ENCODE results near the gene DSCAM.
A peak's percentile ranks its signal among the peaks of the same experiment; 100 is the strongest.
"Not testable (repeated sequence)": the region's sequence is repeated elsewhere in the genome, so short reads cannot be mapped to it uniquely, and the experiment has no call there.

Gene DSCAM

GRCh38 chr21:40054403-40054802, 792.6 kb downstream of the DSCAM start:
- no peak for DNase-seq
- ATAC-seq, result no peak
- H3K9me3 Mint-ChIP-seq, result peaks cover 0 to 7% of the 10 kb centered on the region in 2 donors
- no peak overlapping the region for H3K27ac Mint-ChIP-seq
- H3K4me3 Mint-ChIP-seq, result no peak overlapping the region
- H3K27me3 Mint-ChIP-seq, result no peaks in the 10 kb centered on the region
- no peaks in the 10 kb centered on the region for H3K4me1 Mint-ChIP-seq

DNA sequence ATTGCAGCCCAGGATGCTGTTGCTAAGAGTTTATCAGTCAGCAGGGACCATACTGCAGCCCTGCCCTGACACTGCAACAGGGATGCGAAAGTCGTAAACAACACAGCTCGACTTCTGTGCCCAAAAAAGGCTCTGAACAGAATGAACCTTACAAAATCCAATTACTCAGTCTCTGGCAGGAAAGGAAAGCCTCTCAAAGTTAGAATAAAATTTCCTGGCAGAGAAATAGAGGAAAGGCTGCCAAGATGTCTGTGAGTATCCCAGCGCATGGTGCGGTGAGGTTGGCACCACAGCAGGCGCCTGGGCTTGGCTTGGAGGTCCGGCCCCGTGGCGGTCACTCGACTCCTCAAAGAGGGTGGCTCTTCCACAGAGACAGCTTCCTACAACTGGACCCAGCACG, 794.0 kb downstream of the DSCAM start:
- Mint-ChIP-seq H3K27me3 (no peaks in the 10 kb centered on the region), H3K4me1 (no peaks in the 10 kb centered on the region), H3K27ac (no peak overlapping the region), H3K9me3 (peaks cover 0 to 3% of the 10 kb centered on the region in 2 donors), H3K4me3 (no peak overlapping the region)
- no peak for ATAC-seq
- DNase-seq, result no peak

DNA sequence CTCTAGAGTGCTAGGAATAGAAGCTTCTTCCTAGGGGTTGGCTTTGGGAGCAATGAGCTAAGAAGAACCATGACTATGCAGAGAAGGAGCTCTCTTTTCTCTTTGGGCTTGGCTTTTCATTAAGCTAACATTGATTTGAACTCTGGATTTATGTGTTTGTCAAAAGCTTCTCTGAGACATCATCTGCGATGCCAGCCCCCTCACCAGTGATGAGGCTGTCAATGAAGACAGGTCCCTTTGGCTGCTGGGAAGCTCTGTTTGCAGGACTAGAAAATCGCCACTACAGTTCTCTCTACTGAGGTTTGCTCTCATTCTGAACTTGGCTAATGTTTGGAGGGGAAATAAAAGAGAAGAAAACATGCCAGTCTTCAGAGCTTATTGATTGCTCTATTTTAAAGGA, 794.7 kb downstream of the DSCAM start:
- ATAC-seq, result no peak
- Mint-ChIP-seq H3K27me3 (no peaks in the 10 kb centered on the region), H3K27ac (no peak overlapping the region), H3K4me3 (no peak overlapping the region), H3K9me3 (no peaks in the 10 kb centered on the region), H3K4me1 (no peaks in the 10 kb centered on the region)
- no peak for DNase-seq

GRCh38 chr21:40051801-40052200, 795.2 kb downstream of the DSCAM start:
- Mint-ChIP-seq H3K27me3 (no peaks in the 10 kb centered on the region), H3K4me1 (no peaks in the 10 kb centered on the region), H3K9me3 (no peaks in the 10 kb centered on the region), H3K27ac (no peak overlapping the region), H3K4me3 (no peak overlapping the region)
- DNase-seq, result no peak
- no peak for ATAC-seq

- Mint-ChIP-seq H3K27ac (no peak overlapping the region), H3K4me1 (no peaks in the 10 kb centered on the region), H3K4me3 (no peak overlapping the region), H3K27me3 (no peaks in the 10 kb centered on the region), H3K9me3 (no peaks in the 10 kb centered on the region)
- ATAC-seq, result no peak
- no peak for DNase-seq
Observed at GRCh38 chr21:40049931-40050290, 797.0 kb downstream of the DSCAM start.

- H3K4me3 Mint-ChIP-seq, result no peak overlapping the region
- no peaks in the 10 kb centered on the region for H3K4me1 Mint-ChIP-seq
- no peaks in the 10 kb centered on the region for H3K9me3 Mint-ChIP-seq
- H3K27me3 Mint-ChIP-seq, result no peaks in the 10 kb centered on the region
- no peak for ATAC-seq
- DNase-seq, result no peak
- H3K27ac Mint-ChIP-seq, result no peak overlapping the region
Observed at GRCh38 chr21:40049031-40049930, 797.7 kb downstream of the DSCAM start.

DNA sequence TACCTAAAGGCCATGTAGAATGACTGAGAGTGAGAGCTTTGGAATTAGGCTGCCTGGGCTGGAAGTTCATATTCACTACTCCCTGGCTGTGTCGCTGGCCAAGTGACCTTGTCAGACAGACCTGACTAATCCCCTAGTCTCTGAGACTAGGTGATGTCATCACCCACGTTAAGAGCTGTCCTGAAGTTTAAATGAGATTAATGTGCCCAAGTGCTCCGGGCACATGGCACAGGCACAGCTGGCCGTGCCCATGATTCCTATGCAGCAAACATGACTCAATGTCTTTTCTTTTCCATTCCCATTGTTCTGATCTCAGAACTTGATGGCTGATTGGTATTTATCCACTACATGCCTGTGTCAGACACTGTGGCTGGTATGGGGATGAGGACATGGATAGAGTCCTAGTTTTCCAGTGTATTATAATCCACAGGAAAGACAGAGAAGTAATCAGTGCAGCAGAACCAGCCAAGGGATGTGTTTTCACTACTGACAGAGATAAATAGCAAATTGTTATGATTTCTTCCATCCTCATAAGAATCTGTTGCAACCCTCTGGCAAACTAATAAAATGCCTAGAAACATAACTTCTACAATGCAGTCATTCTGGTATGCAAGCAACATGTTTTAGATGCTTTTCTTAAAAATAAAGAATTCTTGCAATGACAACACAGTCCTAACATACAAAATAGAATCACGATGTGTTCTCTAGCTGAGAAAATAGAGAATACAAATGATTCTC, 798.8 kb downstream of the DSCAM start:
- no peak overlapping the region for H3K4me3 Mint-ChIP-seq
- H3K9me3 Mint-ChIP-seq, result no peaks in the 10 kb centered on the region
- H3K4me1 Mint-ChIP-seq, result no peaks in the 10 kb centered on the region
- no peak for ATAC-seq
- DNase-seq, result no peak
- no peaks in the 10 kb centered on the region for H3K27me3 Mint-ChIP-seq
- H3K27ac Mint-ChIP-seq, result no peak overlapping the region

DNA sequence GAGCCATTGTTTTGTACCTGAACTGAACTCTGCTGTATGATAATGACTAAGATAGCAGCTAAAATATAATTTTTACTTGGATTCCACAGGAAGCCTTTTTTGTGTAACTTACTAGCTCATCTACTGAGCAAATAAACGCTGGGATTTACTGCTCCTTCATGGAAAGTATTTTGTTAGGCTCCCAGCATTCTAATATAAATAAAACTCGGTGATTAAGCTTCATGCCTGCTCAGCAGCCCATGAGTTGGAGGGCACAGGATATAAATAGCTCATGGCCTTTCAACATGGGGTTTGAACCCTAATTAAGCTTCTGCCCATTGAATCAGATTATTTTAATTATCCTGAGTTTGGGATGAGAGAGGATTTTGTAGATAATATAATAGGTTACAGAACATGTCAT, 799.7 kb downstream of the DSCAM start:
- no peak for ATAC-seq
- no peaks in the 10 kb centered on the region for H3K9me3 Mint-ChIP-seq
- no peak for DNase-seq
- no peaks in the 10 kb centered on the region for H3K27me3 Mint-ChIP-seq
- H3K4me1 Mint-ChIP-seq, result no peaks in the 10 kb centered on the region
- no peak overlapping the region for H3K27ac Mint-ChIP-seq
- no peak overlapping the region for H3K4me3 Mint-ChIP-seq

DNA sequence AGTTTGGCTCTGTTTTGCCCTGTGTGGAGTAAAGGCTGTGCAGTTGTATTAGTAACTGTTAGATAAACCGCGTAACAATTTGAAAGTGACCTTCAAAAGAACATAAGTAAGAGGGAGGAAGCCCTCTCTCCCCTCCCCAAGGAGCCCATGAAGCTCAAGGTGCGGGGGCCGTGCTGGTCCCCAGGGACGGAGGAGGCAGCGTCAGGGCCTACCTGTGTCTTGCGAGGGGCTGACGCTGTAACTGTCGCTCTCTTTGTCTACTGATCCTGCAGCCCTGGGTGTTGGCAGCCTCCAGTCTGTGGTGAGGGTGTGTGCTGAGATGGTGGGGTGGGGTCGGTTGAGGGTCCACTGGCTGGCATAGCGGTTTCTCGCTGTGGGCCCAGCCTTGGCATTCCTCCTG, 803.1 kb downstream of the DSCAM start:
- ATAC-seq, result no peak
- H3K4me1 Mint-ChIP-seq, result no peaks in the 10 kb centered on the region
- H3K27ac Mint-ChIP-seq, result no peak overlapping the region
- peaks cover 0 to 4% of the 10 kb centered on the region in 2 donors for H3K9me3 Mint-ChIP-seq
- DNase-seq, result no peak
- H3K4me3 Mint-ChIP-seq, result no peak overlapping the region
- no peaks in the 10 kb centered on the region for H3K27me3 Mint-ChIP-seq

GRCh38 chr21:40043423-40043822, 803.5 kb downstream of the DSCAM start:
- Mint-ChIP-seq H3K4me3 (no peak overlapping the region), H3K27me3 (no peaks in the 10 kb centered on the region), H3K4me1 (no peaks in the 10 kb centered on the region), H3K27ac (no peak overlapping the region), H3K9me3 (peaks cover 0 to 4% of the 10 kb centered on the region in 2 donors)
- DNase-seq (no peak), ATAC-seq (no peak)

DNA sequence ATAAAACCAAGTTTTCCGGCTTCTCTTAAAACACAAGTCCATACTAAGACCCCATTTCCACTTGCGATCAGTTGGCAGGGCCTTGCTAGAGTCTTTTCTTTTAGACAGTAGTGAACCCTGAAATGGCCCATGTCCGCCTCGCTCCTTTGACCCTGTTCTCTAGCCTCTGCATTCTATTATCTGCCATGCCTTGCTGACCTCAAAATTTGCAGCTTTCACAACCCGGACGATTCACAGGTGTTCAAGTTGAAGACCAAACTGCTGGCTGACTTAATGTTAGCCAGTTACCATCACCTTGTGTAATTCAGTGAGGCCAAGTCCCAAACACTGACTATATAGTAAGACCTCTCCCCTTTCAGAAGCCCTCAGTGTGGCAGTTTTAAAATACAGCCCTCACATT, 805.5 kb downstream of the DSCAM start:
- ATAC-seq (no peak), DNase-seq (no peak)
- Mint-ChIP-seq H3K4me1 (no peaks in the 10 kb centered on the region), H3K4me3 (no peak overlapping the region), H3K27ac (no peak overlapping the region), H3K9me3 (peaks cover 0 to 4% of the 10 kb centered on the region in 2 donors), H3K27me3 (no peaks in the 10 kb centered on the region)

GRCh38 chr21:40033156-40033782, 813.7 kb downstream of the DSCAM start:
- not testable (repeated sequence) for ATAC-seq, H3K4me3 Mint-ChIP-seq, H3K4me1 Mint-ChIP-seq, DNase-seq
- Mint-ChIP-seq H3K9me3 (peaks cover 5 to 32% of the 10 kb centered on the region in 2 donors), H3K27ac (peak overlapping the region in 1 of 2 donors; percentile 12), H3K27me3 (peaks cover 17% of the 10 kb centered on the region)

GRCh38 chr21:40029888-40030287, 817.1 kb downstream of the DSCAM start:
- H3K4me1 Mint-ChIP-seq, result no peaks in the 10 kb centered on the region
- DNase-seq (no peak), ATAC-seq (no peak)
- no peak overlapping the region for H3K27ac Mint-ChIP-seq
- peaks cover 5 to 32% of the 10 kb centered on the region in 2 donors for H3K9me3 Mint-ChIP-seq
- peaks cover 17% of the 10 kb centered on the region for H3K27me3 Mint-ChIP-seq
- H3K4me3 Mint-ChIP-seq, result no peak overlapping the region

GRCh38 chr21:40028393-40028792, 818.6 kb downstream of the DSCAM start:
- Mint-ChIP-seq H3K27me3 (peaks cover 17% of the 10 kb centered on the region), H3K9me3 (peaks cover 5 to 32% of the 10 kb centered on the region in 2 donors)
- H3K4me3 Mint-ChIP-seq, ATAC-seq, H3K4me1 Mint-ChIP-seq, DNase-seq, H3K27ac Mint-ChIP-seq: not testable (repeated sequence)

DNA sequence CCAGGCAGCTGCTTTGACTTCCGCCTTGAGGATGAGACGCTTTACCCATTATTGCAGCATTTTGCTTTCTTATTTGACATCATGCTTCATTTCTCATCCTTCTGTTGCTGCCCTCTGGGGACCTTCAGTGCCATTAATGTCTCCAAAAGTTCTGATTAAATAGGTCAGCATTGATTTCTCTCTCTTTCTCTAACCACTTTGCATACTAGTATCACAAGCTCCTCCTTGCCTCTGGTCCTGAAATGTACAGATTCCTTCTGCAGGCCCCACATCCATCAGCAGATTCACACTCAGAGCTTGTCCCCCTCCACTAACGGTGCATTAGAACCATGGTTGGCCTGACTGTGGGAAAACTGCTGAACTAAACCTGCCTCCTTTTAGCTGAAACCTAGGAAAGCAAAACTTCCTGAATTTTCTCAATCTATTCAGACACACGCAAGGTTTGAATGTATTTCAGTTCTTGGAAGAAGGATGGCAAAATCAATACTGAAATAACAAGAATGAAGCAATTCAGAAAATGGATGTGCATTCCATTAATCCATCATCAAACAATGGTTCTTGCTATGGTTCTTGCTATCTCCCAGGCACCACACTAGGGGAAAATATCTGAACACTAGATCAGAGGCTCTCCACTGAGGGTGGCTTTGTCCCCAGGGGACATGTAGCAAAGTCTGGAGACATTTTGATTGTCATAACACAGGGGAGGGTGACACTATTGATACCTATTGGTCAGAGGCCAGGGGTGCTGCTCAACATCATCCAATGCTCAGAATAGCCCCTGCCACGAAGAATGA, 825.2 kb downstream of the DSCAM start:
- Mint-ChIP-seq H3K27ac (no peak overlapping the region), H3K4me3 (no peak overlapping the region), H3K4me1 (no peaks in the 10 kb centered on the region), H3K9me3 (peaks cover 8 to 13% of the 10 kb centered on the region in 2 donors), H3K27me3 (no peaks in the 10 kb centered on the region)
- ATAC-seq, result no peak
- DNase-seq, result no peak
